ENCODE results near the gene TCEA2. TPM values are rescaled to one million over a fixed set of nuclear protein-coding genes. Genes with fewer than 3 reads are reported as not detected.

Gene TCEA2
- total and polyA plus RNA-seq, 9 of the 15 experiments (the other 6 are each of a cell fraction or from before 2014, with no cell fraction given) = 1.4 to 28.7 (median 5.4) TPM

- no peak for TF ChIP-seq ATF6 (CRISPR knock-in tag; IDR thresholded peaks at IDR 0.05)
- no peak for TF ChIP-seq STAT5A (IDR thresholded peaks at IDR 0.05; ENCODE audit: borderline replicate concordance, low read length)
- TF ChIP-seq FOXM1 (IDR thresholded peaks at IDR 0.05; ENCODE audit: low read depth) = no peak
- no peak for TF ChIP-seq FOXM1 (CRISPR knock-in tag; IDR thresholded peaks at IDR 0.05; ENCODE audit: low read depth)
- no peak for TF ChIP-seq U2AF1 (optimal IDR thresholded peaks at IDR 0.05; ENCODE audit: low read depth, low read length)
- TF ChIP-seq NFYB (IDR thresholded peaks at IDR 0.05; ENCODE audit: extremely low read depth, insufficient read length) = no peak
- TF ChIP-seq DDX20 (tag; IDR thresholded peaks at IDR 0.05; ENCODE audit: low read depth) = no peak
- TF ChIP-seq TCFL5 (CRISPR knock-in tag; conservative IDR thresholded peaks at IDR 0.05) = no peak
- TF ChIP-seq FOXP1 (CRISPR knock-in tag; IDR thresholded peaks at IDR 0.05) = no peak
- TF ChIP-seq, protein P1, sequence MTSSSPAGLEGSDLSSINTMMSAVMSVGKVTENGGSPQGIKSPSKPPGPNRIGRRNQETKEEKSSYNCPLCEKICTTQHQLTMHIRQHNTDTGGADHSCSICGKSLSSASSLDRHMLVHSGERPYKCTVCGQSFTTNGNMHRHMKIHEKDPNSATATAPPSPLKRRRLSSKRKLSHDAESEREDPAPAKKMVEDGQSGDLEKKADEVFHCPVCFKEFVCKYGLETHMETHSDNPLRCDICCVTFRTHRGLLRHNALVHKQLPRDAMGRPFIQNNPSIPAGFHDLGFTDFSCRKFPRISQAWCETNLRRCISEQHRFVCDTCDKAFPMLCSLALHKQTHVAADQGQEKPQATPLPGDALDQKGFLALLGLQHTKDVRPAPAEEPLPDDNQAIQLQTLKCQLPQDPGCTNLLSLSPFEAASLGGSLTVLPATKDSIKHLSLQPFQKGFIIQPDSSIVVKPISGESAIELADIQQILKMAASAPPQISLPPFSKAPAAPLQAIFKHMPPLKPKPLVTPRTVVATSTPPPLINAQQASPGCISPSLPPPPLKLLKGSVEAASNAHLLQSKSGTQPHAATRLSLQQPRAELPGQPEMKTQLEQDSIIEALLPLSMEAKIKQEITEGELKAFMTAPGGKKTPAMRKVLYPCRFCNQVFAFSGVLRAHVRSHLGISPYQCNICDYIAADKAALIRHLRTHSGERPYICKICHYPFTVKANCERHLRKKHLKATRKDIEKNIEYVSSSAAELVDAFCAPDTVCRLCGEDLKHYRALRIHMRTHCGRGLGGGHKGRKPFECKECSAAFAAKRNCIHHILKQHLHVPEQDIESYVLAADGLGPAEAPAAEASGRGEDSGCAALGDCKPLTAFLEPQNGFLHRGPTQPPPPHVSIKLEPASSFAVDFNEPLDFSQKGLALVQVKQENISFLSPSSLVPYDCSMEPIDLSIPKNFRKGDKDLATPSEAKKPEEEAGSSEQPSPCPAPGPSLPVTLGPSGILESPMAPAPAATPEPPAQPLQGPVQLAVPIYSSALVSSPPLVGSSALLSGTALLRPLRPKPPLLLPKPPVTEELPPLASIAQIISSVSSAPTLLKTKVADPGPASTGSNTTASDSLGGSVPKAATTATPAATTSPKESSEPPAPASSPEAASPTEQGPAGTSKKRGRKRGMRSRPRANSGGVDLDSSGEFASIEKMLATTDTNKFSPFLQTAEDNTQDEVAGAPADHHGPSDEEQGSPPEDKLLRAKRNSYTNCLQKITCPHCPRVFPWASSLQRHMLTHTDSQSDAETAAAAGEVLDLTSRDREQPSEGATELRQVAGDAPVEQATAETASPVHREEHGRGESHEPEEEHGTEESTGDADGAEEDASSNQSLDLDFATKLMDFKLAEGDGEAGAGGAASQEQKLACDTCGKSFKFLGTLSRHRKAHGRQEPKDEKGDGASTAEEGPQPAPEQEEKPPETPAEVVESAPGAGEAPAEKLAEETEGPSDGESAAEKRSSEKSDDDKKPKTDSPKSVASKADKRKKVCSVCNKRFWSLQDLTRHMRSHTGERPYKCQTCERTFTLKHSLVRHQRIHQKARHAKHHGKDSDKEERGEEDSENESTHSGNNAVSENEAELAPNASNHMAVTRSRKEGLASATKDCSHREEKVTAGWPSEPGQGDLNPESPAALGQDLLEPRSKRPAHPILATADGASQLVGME (CRISPR knock-in tag; IDR thresholded peaks at IDR 0.05) = no peak
- TF ChIP-seq SNIP1 (IDR thresholded peaks at IDR 0.05; ENCODE audit: low read depth) = no peak
- TF ChIP-seq, protein P2, sequence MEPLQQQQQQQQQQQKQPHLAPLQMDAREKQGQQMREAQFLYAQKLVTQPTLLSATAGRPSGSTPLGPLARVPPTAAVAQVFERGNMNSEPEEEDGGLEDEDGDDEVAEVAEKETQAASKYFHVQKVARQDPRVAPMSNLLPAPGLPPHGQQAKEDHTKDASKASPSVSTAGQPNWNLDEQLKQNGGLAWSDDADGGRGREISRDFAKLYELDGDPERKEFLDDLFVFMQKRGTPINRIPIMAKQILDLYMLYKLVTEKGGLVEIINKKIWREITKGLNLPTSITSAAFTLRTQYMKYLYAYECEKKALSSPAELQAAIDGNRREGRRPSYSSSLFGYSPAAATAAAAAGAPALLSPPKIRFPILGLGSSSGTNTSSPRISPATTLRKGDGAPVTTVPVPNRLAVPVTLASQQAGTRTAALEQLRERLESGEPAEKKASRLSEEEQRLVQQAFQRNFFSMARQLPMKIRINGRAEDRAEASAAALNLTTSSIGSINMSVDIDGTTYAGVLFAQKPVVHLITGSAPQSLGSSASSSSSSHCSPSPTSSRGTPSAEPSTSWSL (CRISPR knock-in tag; IDR thresholded peaks at IDR 0.05; ENCODE audit: borderline replicate concordance) = no peak
- TF ChIP-seq IRF1 (CRISPR knock-in tag; IDR thresholded peaks at IDR 0.05; ENCODE audit: borderline replicate concordance) = no peak
Measured at GRCh38 chr20:64113796-64114355, 50.9 kb downstream of the TCEA2 start (continued).
